ENCODE data around the gene LMNB1. TPM values are rescaled to one million over a fixed set of nuclear protein-coding genes. Genes with fewer than 3 reads are reported as not detected.
A peak's percentile ranks its signal among the peaks of the same experiment; 100 is the strongest.

LMNB1 gene
- total and polyA plus RNA-seq, 2 of the 13 experiments (the other 11 are each of a cell fraction or from before 2014, with no cell fraction given): 12.5 to 159 TPM

GRCh38 chr5:126777257-126777974, 480 bp downstream of the LMNB1 start (continued):
- TF ChIP-seq XRCC5 (optimal IDR thresholded peaks at IDR 0.05; ENCODE audit: low read length) (peak; percentile 59), TOPORS (CRISPR knock-in tag; IDR thresholded peaks at IDR 0.05) (peak; percentile 73; the same call in 1 of the 2 replicates), ZNF678 (CRISPR knock-in tag; IDR thresholded peaks at IDR 0.05) (no peak; the same call in 1 of the 2 replicates), NR2F1 (CRISPR knock-in tag; IDR thresholded peaks at IDR 0.05) (0 out of 4 replicates have a peak, but pooled peaks of 1 of the 2 experiments have one; percentile 21), CREM (IDR thresholded peaks at IDR 0.05) (no peak), CREM (CRISPR knock-in tag; IDR thresholded peaks at IDR 0.05) (no peak), RELA (CRISPR knock-in tag; IDR thresholded peaks at IDR 0.05) (no peak), NR2C2 (CRISPR knock-in tag; IDR thresholded peaks at IDR 0.05; ENCODE audit: borderline replicate concordance) (peak; percentile 12), ZNF563 (CRISPR knock-in tag; IDR thresholded peaks at IDR 0.05) (peak; percentile 86), SKI (IDR thresholded peaks at IDR 0.05; ENCODE audit: partially characterized antibody) (peak; percentile 43), ZNF367 (CRISPR knock-in tag; IDR thresholded peaks at IDR 0.05; ENCODE audit: borderline replicate concordance) (no peak), ZNF605 (CRISPR knock-in tag; IDR thresholded peaks at IDR 0.05) (peak; percentile 78), NR0B2 (CRISPR knock-in tag; IDR thresholded peaks at IDR 0.05) (0 out of 2 replicates have a peak, but pooled peaks have one; percentile 16), KDM2A (CRISPR knock-in tag; IDR thresholded peaks at IDR 0.05; ENCODE audit: borderline replicate concordance, low read depth) (peak; percentile 54; the same call in 1 of the 2 replicates), ZNF737 (CRISPR knock-in tag; IDR thresholded peaks at IDR 0.05; ENCODE audit: borderline replicate concordance) (peak; percentile 69; the same call in 1 of the 2 replicates), KDM5B (CRISPR knock-in tag; IDR thresholded peaks at IDR 0.05; ENCODE audit: borderline replicate concordance) (peak; percentile 79), TRIM24 (CRISPR knock-in tag; IDR thresholded peaks at IDR 0.05) (no peak), ETS1 (CRISPR knock-in tag; IDR thresholded peaks at IDR 0.05) (no peak), ZNF83 (CRISPR knock-in tag; IDR thresholded peaks at IDR 0.05; ENCODE audit: borderline replicate concordance) (0 out of 2 replicates have a peak, but pooled peaks have one; percentile 56), IKZF4 (CRISPR knock-in tag; IDR thresholded peaks at IDR 0.05; ENCODE audit: borderline replicate concordance, low read depth, not compliant biosample characterization) (peak; percentile 52), ZSCAN21 (CRISPR knock-in tag; IDR thresholded peaks at IDR 0.05; ENCODE audit: borderline replicate concordance) (peak; percentile 50; the same call in 1 of the 2 replicates)
- TF ChIP-seq, protein P1, sequence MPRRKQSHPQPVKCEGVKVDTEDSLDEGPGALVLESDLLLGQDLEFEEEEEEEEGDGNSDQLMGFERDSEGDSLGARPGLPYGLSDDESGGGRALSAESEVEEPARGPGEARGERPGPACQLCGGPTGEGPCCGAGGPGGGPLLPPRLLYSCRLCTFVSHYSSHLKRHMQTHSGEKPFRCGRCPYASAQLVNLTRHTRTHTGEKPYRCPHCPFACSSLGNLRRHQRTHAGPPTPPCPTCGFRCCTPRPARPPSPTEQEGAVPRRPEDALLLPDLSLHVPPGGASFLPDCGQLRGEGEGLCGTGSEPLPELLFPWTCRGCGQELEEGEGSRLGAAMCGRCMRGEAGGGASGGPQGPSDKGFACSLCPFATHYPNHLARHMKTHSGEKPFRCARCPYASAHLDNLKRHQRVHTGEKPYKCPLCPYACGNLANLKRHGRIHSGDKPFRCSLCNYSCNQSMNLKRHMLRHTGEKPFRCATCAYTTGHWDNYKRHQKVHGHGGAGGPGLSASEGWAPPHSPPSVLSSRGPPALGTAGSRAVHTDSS (CRISPR knock-in tag; conservative IDR thresholded peaks at IDR 0.05): no peak; the same call in 1 of the 2 replicates
- TF ChIP-seq, protein P2, sequence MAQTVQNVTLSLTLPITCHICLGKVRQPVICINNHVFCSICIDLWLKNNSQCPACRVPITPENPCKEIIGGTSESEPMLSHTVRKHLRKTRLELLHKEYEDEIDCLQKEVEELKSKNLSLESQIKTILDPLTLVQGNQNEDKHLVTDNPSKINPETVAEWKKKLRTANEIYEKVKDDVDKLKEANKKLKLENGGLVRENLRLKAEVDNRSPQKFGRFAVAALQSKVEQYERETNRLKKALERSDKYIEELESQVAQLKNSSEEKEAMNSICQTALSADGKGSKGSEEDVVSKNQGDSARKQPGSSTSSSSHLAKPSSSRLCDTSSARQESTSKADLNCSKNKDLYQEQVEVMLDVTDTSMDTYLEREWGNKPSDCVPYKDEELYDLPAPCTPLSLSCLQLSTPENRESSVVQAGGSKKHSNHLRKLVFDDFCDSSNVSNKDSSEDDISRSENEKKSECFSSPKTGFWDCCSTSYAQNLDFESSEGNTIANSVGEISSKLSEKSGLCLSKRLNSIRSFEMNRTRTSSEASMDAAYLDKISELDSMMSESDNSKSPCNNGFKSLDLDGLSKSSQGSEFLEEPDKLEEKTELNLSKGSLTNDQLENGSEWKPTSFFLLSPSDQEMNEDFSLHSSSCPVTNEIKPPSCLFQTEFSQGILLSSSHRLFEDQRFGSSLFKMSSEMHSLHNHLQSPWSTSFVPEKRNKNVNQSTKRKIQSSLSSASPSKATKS (CRISPR knock-in tag; IDR thresholded peaks at IDR 0.05): no peak; the same call in 1 of the 2 replicates
